Choroid plexus epithelial cell (primary cell): Measurements from ENCODE around the gene OMD.

Experiments
- DNase-seq: peaks from one replicate; pipeline ENCODE4 v3.0.0-alpha.2; 2010; ENCODE audit warnings: low read depth
- H3K4me3 ChIP-seq: 2 replicates; pipeline ENCODE4 v1.5.1; 2011; ENCODE audit warnings: low read depth, mild to moderate bottlenecking, control low read depth, low read length, moderate library complexity
- CTCF ChIP-seq: conservative IDR thresholded peaks from 2 replicates; pipeline ENCODE4 v1.5.1; 2011; ENCODE audit warnings: low read depth, mild to moderate bottlenecking, control low read depth, inconsistent platforms, low read length, moderate library complexity

The OMD gene

GRCh38 chr9:92378865-92379560 is 45.3 kb downstream of the OMD start:
- TF ChIP-seq CTCF = no peak
- DNase-seq = no peak

DNA sequence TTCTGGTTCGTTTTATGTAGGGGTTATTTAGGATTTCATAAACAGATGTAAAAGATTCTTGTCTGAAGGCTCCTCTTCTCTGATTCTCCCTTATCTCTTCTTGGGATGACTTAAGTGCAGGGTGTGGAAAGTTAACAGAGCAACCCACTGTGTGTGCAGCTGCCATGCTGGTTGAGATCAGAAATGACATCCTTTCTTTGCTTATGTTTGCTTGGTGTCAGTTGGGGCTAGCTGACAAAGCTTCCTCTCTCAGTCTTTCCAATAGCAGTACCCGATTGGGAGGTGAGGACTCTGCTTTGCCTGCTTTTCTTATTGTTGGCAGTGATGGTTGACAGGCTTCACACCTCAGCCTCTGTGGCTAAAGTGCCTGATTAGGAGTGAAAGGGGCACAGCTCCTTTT is 46.4 kb downstream of the OMD start:
- no peak for DNase-seq
- no peak for TF ChIP-seq CTCF

More at GRCh38 chr9:92378865-92379560, 45.3 kb downstream of the OMD start:
- H3K4me3 ChIP-seq = no peak overlapping the region

DNA sequence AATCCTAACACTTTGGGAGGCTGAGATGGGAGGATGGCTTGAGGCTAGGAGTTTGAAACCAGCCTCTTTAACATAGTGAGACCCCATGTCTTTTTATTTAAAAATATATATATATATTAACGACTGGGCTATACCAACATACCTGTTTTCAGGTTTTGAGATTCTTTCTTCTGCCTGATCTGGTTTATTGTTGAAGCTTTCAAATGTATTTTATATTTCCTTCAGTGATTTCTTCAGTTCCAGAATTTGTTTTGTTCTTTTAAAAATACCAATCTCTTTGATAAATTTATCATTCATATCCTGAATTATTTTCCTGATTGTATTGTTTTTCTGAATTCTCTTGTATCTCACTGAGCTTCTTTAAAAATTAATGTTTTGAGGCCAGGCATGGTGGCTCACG is 51.1 kb downstream of the OMD start:
- H3K4me3 ChIP-seq = no peak overlapping the region
- no peak for DNase-seq
- TF ChIP-seq CTCF = no peak

More for the DNA sequence above, 46.4 kb downstream of the OMD start:
- H3K4me3 ChIP-seq = no peak overlapping the region

DNA sequence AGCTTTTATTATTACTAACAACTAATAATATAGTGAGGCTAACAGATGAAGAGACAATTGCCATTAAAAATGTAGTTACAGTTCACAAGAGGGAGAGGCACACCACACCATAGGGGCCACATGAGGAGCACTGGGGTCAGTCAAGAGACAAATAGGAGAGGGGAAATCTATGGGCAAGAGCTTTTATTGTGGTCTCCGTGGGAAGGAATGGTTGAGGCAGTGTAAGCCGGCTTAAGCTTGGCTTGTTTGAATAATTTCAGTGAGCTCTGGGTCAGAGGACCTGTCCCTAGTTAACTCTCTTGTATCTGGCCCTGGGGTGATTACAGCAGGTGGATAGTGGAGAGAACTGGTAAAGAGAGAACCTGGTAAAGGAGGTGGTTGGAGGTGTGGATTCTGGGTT is 55.2 kb downstream of the OMD start:
- H3K4me3 ChIP-seq = no peak overlapping the region
- no peak for DNase-seq
- no peak for TF ChIP-seq CTCF
